Suppressor macrophage treated with lipopolysaccharide for 1 hour (primary cell): ENCODE results near the gene SVIL.
"Not testable (repeated sequence)": the region's sequence is repeated elsewhere in the genome, so short reads cannot be mapped to it uniquely, and the experiment has no call there.

Source experiments
- DNase-seq, 3 donors: peaks; one replicate each; pipeline ENCODE4 v3.0.0-alpha.2; 2020 to 2022

The SVIL gene

GRCh38 chr10:29621161-29621560 is 13.6 kb downstream of the SVIL start:
- DNase-seq, result no peak

- no peak for DNase-seq
Observed at GRCh38 chr10:29620112-29620690, 14.6 kb downstream of the SVIL start.

- DNase-seq, result no peak
Observed at GRCh38 chr10:29619241-29619669, 15.5 kb downstream of the SVIL start.

GRCh38 chr10:29618341-29619171 is 16.2 kb downstream of the SVIL start:
- DNase-seq, result no peak

GRCh38 chr10:29617880-29618340 is 16.9 kb downstream of the SVIL start:
- no peak for DNase-seq

- no peak for DNase-seq
Observed at GRCh38 chr10:29616542-29616941, 18.2 kb downstream of the SVIL start.

- no peak for DNase-seq
Observed at GRCh38 chr10:29615195-29615594, 19.6 kb downstream of the SVIL start.

GRCh38 chr10:29614289-29614688 is 20.5 kb downstream of the SVIL start:
- DNase-seq, result not testable (repeated sequence)

GRCh38 chr10:29613791-29614190 is 21.0 kb downstream of the SVIL start:
- no peak for DNase-seq

- no peak for DNase-seq
Observed at GRCh38 chr10:29613196-29613595, 21.6 kb downstream of the SVIL start.

- no peak for DNase-seq
Observed at GRCh38 chr10:29612657-29613056, 22.1 kb downstream of the SVIL start.

GRCh38 chr10:29611781-29612381 is 22.9 kb downstream of the SVIL start:
- no peak for DNase-seq

GRCh38 chr10:29610876-29611647 is 23.7 kb downstream of the SVIL start:
- no peak for DNase-seq

- DNase-seq, result not testable (repeated sequence)
Observed at GRCh38 chr10:29610331-29610730, 24.4 kb downstream of the SVIL start.

- no peak for DNase-seq
Observed at GRCh38 chr10:29609696-29610095, 25.1 kb downstream of the SVIL start.

- no peak for DNase-seq
Observed at GRCh38 chr10:29608476-29609301, 26.1 kb downstream of the SVIL start.

GRCh38 chr10:29608062-29608461 is 26.7 kb downstream of the SVIL start:
- no peak for DNase-seq

GRCh38 chr10:29607576-29607975 is 27.2 kb downstream of the SVIL start:
- no peak for DNase-seq

- not testable (repeated sequence) for DNase-seq
Observed at GRCh38 chr10:29606693-29607092, 28.1 kb downstream of the SVIL start.

GRCh38 chr10:29604291-29604825 is 30.4 kb downstream of the SVIL start:
- no peak for DNase-seq

GRCh38 chr10:29603223-29603896 is 31.4 kb downstream of the SVIL start:
- DNase-seq, result peak in 2 of 3 donors; percentile 11 to 46
